GM19467 (cell line): ENCODE results near the gene DFFA.

ENCODE experiments used
- ATAC-seq: cut with Tn5 transposase; IDR thresholded peaks from one replicate; pipeline ENCODE4 v1.9.1; 2021; ENCODE audit warnings: mild to moderate bottlenecking, moderate library complexity; ENCODE audit not compliant: unreplicated experiment

The DFFA gene

DNA sequence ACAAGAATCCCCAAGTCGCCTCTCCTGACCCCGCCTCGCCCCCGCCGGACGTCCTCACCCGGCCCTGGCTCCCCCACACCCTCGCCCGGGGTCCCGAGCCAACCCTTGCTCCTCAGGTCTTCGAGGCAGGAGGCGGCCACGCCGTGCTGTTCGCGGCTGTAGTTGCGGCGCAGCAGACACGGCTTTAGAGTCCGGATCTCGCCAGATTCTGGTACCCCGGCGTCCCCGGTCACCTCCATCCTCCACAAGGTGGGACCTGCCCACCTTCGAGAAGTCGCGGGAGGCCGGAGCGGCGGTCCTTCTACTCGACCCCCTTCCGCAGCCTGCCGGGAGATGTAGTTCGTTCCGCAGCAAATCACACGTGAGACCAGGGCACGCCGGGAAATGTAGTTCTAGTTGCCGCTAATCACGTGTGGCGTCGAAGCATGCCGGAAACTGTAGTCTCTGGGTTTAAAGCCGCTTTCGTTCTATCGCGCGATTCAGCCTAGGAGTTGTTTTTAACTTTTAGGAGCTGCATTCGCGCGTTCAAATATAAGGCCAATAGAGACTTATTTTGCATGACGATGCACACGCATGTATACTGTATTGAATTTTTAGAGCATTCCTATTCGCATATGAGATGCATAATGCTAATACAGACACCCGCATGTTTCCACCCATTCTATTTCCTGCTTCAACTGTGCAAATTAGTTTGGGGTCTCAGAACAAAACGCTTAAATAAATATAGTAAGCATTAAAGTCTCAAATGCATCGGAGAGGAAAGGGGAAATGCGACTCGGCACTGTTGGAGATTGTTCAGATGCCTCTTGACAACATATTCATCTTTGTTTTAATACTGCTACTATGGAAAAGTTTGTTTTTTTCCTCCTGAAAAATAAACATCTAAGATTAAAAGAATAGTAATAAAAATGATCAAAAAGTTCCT is at the start of gene DFFA:
Gene DFFA (minus strand): TSS at position 310 of the 925 bp plus-strand sequence. CDS start 71 bp downstream, at position 239.
- ATAC-seq: peak; percentile 78

GRCh38 chr1:10521537-10522157 is 49.3 kb upstream of the DFFA start:
- ATAC-seq: no peak

DNA sequence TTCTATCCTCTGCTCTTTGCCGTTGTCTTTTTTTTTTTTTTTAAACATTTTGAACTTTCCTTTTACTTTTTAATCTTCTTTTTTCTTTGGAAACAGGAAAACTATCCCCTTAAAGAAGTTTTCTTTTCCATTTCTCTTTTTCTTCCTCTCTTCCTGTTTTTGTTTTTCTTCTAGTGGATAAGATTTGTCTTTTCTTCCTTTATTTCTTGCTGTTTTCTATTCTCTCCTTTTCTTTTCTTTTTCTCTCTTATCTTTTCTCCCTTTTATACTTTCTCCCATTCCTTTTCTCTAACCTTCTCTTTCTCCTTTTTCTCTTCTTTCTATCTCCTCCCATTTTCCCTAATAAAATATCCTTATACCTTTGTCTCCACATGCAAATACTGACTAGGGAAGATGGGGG is 48.6 kb upstream of the DFFA start:
- ATAC-seq: no peak

GRCh38 chr1:10520497-10520896 is 48.2 kb upstream of the DFFA start:
- no peak for ATAC-seq

DNA sequence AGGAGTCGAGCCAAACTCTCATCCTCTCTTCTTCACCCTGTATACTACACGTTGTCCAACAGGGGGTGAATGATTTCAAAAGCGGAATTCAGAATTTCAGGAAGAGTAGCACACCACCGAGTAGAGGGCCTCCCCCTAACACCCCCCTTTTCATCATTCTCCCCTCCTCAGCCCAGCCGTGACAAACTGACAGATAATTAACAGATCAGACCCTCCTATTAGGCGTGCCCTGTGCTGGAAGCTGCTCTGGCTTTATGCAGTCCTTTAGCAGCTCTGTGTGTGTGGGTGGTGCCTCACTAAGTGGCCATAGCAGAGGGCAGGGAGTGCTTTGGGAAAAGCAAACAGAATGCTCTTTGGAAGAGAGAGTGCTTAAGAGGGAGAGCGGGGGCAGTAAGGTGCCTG is 46.7 kb upstream of the DFFA start:
- ATAC-seq: no peak

DNA sequence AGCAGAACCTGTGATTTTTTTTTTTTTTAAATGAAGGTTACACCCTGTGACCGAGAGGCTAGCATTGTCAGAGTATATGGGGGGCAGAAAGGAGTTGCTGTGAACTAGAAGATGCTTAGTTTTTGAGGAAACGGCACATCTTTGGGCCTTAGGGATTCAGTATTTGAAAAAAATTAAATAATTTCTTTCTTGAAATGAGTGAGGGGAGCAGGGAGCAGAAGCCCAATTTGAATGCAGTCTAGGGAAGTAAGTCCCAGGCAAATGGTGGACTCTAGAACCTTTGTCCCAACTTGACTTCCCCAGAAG is 45.3 kb upstream of the DFFA start:
- no peak for ATAC-seq

DNA sequence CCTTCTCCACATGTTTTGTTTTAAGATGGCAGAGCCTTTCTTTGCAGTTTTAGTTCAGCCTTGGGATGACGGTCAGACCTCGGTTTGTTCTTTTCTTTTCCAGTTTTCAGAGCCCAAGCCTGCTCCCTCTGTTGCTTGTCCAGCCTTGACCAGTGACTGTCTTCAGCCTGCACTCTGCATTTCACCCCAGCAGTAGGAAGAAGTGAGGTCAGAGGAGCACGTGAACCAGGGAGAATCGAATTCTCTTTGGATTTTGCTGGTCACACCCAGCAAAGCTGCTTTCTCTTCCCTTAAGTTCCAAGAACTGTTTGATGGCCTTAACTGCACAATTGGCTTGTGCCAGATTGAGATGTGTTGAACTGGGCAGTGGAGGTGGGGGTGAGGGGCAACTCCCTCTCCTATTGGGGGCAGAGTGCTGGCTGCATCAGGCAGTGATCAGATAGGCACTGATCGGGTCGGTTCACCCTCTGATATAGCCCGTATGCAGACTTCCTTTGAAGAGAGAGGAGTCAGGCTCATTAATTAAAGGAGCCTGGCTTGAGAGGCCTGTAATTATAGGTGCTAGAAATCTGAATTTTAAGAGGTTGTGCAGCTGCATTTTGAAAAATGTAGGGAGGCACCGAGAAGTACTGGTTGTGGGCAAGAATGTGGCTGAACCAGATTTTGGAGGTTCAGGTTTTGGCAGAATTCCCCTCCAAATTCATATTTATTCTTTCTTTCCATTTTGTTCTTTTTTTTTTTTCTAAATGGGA is 44.8 kb upstream of the DFFA start:
- ATAC-seq: no peak

GRCh38 chr1:10515976-10516750 is 43.8 kb upstream of the DFFA start:
- ATAC-seq: no peak

DNA sequence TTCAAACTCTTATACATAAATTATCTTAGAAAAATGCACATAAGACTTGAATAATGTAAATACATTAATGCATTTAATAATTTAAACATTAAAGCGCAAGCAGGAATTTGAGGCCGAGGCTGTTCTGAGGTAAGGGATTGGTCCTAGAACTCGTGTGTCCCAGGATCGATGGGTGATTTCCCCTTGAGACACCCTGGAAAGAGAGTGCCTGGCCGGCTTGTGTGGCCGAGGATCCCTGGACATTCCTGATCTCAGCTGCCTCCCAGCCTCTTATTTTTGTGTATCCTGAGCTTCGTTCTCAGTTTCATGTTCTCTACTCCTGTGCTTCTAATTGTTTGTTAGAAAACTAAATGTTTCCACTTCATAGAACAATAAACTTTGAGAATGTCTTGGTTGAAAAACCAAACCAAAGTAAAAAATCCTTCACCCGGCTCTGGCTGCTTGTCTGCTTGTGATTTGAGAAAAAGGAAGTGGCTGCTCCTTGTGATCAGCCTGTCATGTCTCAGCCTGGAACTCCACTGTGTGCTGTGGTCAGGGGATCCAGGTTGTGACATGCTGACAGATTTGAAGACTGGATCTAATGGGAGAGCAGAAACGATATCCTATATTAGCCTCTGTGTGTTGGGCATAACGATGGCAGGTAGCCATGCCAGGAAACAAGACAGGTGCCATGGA is 43.1 kb upstream of the DFFA start:
- no peak for ATAC-seq

DNA sequence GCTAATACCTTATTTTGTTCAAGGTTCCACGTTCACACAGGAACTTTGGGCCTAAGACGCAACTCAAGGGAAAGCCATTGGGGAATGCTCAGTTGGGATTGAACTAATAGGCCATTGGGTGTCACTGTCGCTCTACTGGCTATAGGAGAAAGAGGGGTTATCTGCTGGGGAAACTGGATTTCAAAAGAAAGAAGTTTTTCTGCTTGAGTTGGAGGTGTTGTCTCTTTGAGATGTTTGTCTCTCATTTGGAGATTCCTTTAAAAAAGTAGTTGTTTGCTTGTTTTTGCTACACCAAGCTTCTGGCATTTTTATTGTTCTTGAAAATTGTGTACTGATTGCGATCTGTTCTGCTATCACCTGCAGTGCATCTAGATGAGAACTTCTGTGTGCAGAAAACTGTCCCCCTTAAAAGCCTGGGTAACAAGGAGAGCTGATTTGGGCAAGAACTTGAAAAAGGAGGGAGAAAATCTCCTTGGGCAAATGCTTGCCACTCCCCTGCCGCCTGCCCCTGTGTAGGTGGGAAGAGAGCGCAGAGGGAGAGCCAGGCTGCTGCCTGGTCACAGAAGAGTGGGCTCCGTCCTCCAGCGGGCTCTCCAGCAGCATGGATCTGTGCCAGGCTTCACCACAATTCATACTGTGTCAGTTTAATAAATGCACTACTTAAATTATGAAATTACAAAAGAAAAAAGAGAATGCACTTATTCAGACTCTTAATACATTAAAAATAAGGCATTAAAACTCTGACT is 42.3 kb upstream of the DFFA start:
- ATAC-seq: no peak

GRCh38 chr1:10513199-10513598 is 40.9 kb upstream of the DFFA start:
- ATAC-seq: no peak

DNA sequence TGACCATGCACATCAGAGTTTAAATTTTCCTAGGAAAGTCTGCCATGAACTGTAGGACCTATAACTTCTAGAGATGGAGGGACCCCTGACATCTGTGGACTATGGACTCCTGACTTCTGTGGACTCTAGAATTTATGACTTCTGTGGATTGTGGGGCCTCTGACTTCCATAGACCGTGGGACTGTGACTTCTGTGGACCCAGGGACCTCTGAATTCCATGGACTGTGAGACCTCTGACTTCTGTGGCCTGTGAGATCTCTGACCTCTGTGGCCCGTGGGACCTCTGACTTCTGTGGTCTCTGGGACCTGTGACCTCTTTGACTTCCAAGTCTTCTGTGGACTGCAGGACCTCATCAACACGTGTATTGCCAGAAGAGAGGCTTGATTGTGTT is 39.2 kb upstream of the DFFA start:
- no peak for ATAC-seq

GRCh38 chr1:10510520-10511493 is 38.5 kb upstream of the DFFA start:
- peak; percentile 79 for ATAC-seq

DNA sequence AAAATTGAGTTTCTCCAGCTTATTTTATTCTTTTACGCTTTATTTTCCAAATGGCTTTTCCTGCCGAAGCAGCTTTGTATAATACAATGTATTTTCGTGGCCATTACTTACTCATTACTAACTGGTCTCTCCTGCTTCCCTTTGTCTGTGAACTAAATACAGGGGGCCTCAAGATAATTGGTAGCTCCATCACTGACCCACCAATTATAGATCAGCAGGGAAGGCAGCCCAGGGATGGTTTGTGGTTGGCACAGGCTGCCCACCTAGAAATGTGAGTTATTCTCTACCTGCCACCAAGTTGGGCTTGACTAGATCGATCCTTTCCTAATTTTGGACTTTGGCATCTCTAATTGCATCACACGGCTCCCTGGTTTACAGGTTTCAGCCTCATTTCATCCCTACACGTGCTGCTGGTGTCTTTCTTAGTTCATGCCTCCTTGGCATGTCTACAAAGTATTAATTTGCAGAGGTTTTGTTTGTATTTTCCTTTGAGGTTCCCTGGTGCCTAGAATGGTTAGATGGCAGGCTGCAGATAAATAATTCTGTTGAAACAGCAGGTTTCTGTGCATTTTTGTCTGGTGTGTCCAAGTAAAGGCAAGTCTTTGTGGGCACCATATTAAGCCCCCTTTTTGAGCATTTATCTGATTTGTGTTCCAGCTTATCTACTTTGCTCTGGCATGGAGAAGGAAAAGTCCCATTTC is 37.6 kb upstream of the DFFA start:
- ATAC-seq: no peak

GRCh38 chr1:10508511-10508951 is 36.2 kb upstream of the DFFA start:
- ATAC-seq: no peak

DNA sequence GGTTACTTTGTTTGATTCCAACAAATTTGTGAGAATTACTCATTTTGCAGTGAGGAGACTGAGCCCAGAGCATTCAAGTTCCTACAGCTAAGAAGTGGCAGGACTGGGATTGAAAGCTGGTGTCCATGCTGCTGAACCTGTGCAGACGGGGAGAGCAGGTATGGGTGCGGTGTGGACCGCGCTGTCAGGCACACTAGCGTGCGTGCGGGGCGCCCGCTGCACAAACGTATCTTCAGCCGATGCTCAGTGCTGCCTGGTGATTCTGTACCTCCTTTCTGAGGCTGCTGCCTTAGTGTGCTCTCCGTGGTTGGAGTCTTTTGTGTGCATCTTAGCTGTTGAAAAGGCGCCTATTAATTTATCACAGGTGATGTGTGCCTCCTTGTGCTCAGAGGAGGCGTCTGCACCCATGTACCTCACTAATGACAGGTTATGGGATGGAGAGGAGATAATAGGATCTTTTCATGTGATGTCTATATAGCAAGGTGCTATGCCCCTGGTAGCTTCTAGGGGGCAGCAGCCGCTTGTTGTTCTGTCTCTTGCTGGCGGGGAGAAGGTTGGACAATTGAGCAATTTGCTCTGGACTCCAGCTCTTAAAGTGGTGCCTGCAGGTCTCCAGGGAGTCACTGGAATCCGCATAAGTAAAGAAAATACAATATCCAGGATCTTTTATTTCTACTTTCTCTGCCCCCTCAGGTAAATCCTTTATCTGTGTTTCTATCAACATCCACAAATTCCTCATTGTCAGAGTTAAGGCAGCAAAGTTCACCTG is 35.0 kb upstream of the DFFA start:
- ATAC-seq: no peak

GRCh38 chr1:10506677-10507047 is 34.3 kb upstream of the DFFA start:
- no peak for ATAC-seq
